ENCODE results near the gene MIPOL1. TPM values are rescaled to one million over a fixed set of nuclear protein-coding genes. Genes with fewer than 3 reads are reported as not detected.
"Not testable (repeated sequence)": the region's sequence is repeated elsewhere in the genome, so short reads cannot be mapped to it uniquely, and the experiment has no call there.

MIPOL1 gene
- total RNA-seq, 1 donor from 2014 or later = 12.1 TPM

DNA sequence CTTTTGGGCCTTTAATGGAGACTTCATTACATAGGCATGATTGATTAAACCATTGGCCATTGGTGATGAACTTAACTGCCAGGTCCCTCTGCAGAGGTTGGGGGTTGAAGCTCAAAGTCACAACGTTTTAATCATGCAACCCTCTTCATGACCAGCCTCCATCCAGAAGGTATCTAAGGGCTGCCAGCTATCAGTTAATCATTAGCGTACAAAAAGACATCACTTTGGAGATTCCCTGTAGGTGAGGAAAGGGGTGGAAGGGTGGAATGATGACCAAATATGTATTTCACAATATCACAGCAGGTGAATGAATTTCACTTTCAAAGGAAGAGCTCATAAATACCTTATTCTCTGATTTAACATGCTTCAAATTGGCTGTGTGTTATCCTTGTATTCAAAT is 92.0 kb downstream of the MIPOL1 start:
- Mint-ChIP-seq H3K4me3 (ENCODE audit: unreplicated experiment) (peak overlapping the region; percentile 56), H3K27me3 (ENCODE audit: unreplicated experiment) (peaks cover 2% of the 10 kb centered on the region), H3K4me1 (ENCODE audit: unreplicated experiment) (no peaks in the 10 kb centered on the region), H3K27ac (ENCODE audit: unreplicated experiment) (no peak overlapping the region), H3K36me3 (ENCODE audit: low read depth, unreplicated experiment) (peaks cover 40% of the 10 kb centered on the region), H3K9me3 (ENCODE audit: unreplicated experiment) (peaks cover 6% of the 10 kb centered on the region)
- DNase-seq (ENCODE audit: low spot score) = no peak
- no peak for TF ChIP-seq CTCF (IDR thresholded peaks at IDR 0.05; ENCODE audit: unreplicated experiment)

DNA sequence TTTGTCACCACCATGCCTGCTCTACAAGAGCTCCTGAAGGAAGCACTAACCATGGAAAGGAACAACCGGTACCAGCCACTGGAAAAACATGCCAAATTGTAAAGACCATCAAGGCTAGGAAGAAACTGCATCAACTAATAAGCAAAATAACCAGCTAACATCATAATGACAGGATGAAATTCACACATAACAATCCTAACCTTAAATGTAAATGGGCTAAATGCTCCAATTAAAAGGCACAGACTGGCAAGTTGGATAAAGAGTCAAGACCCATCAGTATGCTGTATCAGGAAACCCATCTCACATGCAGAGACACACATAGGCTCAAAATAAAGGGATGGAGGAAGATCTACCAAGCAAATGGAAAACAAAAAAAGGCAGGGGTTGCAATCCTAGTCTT is 97.5 kb downstream of the MIPOL1 start:
- not testable (repeated sequence) for H3K4me1 Mint-ChIP-seq (ENCODE audit: unreplicated experiment); H3K4me3 Mint-ChIP-seq (ENCODE audit: unreplicated experiment); DNase-seq (ENCODE audit: low spot score); H3K27ac Mint-ChIP-seq (ENCODE audit: unreplicated experiment); H3K27me3 Mint-ChIP-seq (ENCODE audit: unreplicated experiment)
- peaks cover 39% of the 10 kb centered on the region for H3K36me3 Mint-ChIP-seq (ENCODE audit: low read depth, unreplicated experiment)
- peaks cover 16% of the 10 kb centered on the region for H3K9me3 Mint-ChIP-seq (ENCODE audit: unreplicated experiment)

GRCh38 chr14:37311252-37311651 is 113.5 kb downstream of the MIPOL1 start:
- Mint-ChIP-seq H3K27me3 (ENCODE audit: unreplicated experiment) (no peaks in the 10 kb centered on the region), H3K4me1 (ENCODE audit: unreplicated experiment) (no peaks in the 10 kb centered on the region), H3K9me3 (ENCODE audit: unreplicated experiment) (no peaks in the 10 kb centered on the region), H3K36me3 (ENCODE audit: low read depth, unreplicated experiment) (no peaks in the 10 kb centered on the region), H3K27ac (ENCODE audit: unreplicated experiment) (no peak overlapping the region), H3K4me3 (ENCODE audit: unreplicated experiment) (no peak overlapping the region)
- no peak for TF ChIP-seq CTCF (IDR thresholded peaks at IDR 0.05; ENCODE audit: unreplicated experiment)
- DNase-seq (ENCODE audit: low spot score) = no peak

- no peak for DNase-seq (ENCODE audit: low spot score)
- Mint-ChIP-seq H3K9me3 (ENCODE audit: unreplicated experiment) (no peaks in the 10 kb centered on the region), H3K4me1 (ENCODE audit: unreplicated experiment) (no peaks in the 10 kb centered on the region), H3K4me3 (ENCODE audit: unreplicated experiment) (no peak overlapping the region), H3K36me3 (ENCODE audit: low read depth, unreplicated experiment) (no peaks in the 10 kb centered on the region), H3K27me3 (ENCODE audit: unreplicated experiment) (no peaks in the 10 kb centered on the region), H3K27ac (ENCODE audit: unreplicated experiment) (no peak overlapping the region)
- TF ChIP-seq CTCF (IDR thresholded peaks at IDR 0.05; ENCODE audit: unreplicated experiment) = no peak
Measured at GRCh38 chr14:37318938-37319337, 121.2 kb downstream of the MIPOL1 start.

GRCh38 chr14:37320106-37320505 is 122.4 kb downstream of the MIPOL1 start:
- H3K36me3 Mint-ChIP-seq (ENCODE audit: low read depth, unreplicated experiment) = no peaks in the 10 kb centered on the region
- TF ChIP-seq CTCF (IDR thresholded peaks at IDR 0.05; ENCODE audit: unreplicated experiment) = no peak
- H3K9me3 Mint-ChIP-seq (ENCODE audit: unreplicated experiment) = no peaks in the 10 kb centered on the region
- DNase-seq (ENCODE audit: low spot score) = no peak
- H3K4me3 Mint-ChIP-seq (ENCODE audit: unreplicated experiment) = no peak overlapping the region
- no peak overlapping the region for H3K27ac Mint-ChIP-seq (ENCODE audit: unreplicated experiment)
- no peaks in the 10 kb centered on the region for H3K4me1 Mint-ChIP-seq (ENCODE audit: unreplicated experiment)
- H3K27me3 Mint-ChIP-seq (ENCODE audit: unreplicated experiment) = no peaks in the 10 kb centered on the region

GRCh38 chr14:37325332-37325731 is 127.6 kb downstream of the MIPOL1 start:
- no peak for DNase-seq (ENCODE audit: low spot score)
- Mint-ChIP-seq H3K27me3 (ENCODE audit: unreplicated experiment) (no peaks in the 10 kb centered on the region), H3K4me3 (ENCODE audit: unreplicated experiment) (no peak overlapping the region), H3K4me1 (ENCODE audit: unreplicated experiment) (no peaks in the 10 kb centered on the region), H3K9me3 (ENCODE audit: unreplicated experiment) (no peaks in the 10 kb centered on the region), H3K36me3 (ENCODE audit: low read depth, unreplicated experiment) (no peaks in the 10 kb centered on the region), H3K27ac (ENCODE audit: unreplicated experiment) (no peak overlapping the region)
- TF ChIP-seq CTCF (IDR thresholded peaks at IDR 0.05; ENCODE audit: unreplicated experiment) = no peak
